Raji (cell line): ENCODE data around the gene FAM120B.
A peak's percentile ranks its signal among the peaks of the same experiment; 100 is the strongest.

ENCODE experiments used
- POLR2A ChIP-seq: IDR thresholded peaks from 2 replicates; pipeline ENCODE4 v1.6.1; 2011; ENCODE audit warnings: low read depth, low read length, control low read depth; ENCODE audit not compliant: insufficient read depth

Gene FAM120B, protein sequence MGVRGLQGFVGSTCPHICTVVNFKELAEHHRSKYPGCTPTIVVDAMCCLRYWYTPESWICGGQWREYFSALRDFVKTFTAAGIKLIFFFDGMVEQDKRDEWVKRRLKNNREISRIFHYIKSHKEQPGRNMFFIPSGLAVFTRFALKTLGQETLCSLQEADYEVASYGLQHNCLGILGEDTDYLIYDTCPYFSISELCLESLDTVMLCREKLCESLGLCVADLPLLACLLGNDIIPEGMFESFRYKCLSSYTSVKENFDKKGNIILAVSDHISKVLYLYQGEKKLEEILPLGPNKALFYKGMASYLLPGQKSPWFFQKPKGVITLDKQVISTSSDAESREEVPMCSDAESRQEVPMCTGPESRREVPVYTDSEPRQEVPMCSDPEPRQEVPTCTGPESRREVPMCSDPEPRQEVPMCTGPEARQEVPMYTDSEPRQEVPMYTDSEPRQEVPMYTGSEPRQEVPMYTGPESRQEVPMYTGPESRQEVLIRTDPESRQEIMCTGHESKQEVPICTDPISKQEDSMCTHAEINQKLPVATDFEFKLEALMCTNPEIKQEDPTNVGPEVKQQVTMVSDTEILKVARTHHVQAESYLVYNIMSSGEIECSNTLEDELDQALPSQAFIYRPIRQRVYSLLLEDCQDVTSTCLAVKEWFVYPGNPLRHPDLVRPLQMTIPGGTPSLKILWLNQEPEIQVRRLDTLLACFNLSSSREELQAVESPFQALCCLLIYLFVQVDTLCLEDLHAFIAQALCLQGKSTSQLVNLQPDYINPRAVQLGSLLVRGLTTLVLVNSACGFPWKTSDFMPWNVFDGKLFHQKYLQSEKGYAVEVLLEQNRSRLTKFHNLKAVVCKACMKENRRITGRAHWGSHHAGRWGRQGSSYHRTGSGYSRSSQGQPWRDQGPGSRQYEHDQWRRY

DNA sequence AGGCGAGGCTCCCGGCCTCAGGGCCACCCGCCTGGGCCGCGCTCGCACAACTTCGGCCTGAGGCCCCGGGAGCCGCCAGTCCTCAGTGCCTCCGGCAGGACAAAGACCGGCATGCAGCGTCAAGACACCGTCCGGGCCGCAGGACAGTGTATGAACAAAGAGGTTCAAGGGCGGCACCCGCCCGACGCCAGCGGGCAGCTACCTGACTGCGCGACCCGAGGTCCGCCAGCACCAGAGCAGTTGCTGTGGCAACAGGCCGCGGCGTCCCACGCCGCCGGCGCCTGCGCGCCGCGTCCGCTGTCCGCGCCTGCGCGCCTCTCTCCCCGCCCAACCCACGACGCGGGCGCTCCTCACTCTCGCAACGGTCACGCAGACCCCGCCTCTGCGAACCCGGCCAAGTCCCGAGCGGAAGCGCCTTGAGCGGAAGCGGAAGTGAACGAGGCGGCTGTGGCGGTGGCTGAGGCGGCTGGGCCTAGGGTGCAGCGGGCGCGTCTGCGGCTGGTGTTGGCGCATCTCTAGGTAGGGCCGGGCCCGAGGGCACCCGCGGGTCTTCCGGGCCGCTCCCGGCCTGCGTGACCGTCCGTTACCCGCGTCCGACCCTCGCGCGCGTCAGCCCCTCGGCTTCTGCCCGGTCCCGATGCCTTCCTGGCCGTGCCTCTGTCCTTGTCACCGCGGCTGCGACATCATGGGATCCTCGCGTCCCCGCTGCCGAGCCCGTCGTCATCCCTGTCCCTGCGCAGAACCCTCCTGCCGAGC lies at the start of gene FAM120B:
TSS of gene FAM120B (plus strand) at position 435 of the 756 bp plus-strand sequence. CDS start 10,633 bp downstream, outside the sequence.
- peak; percentile 96 for TF ChIP-seq POLR2A

DNA sequence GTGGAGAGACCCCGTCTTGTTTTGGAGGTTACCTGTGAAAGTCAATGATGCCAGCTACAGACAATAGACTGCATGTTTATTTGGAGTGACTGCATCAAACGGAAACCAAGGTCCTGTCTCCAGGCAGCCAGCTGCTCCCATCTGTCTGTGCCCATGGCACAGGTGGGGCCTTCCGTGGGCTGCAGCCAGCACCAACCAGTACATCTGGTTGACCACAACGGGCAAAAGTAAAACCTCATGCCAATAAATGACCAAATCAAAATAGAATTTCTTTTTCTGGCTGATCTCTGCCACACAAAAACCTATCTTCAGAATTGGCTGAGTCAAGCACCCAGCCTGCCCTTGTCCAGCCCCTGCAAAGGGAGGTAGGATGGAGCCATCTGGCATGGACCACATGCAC lies 49.2 kb upstream of the FAM120B start:
- no peak for TF ChIP-seq POLR2A

DNA sequence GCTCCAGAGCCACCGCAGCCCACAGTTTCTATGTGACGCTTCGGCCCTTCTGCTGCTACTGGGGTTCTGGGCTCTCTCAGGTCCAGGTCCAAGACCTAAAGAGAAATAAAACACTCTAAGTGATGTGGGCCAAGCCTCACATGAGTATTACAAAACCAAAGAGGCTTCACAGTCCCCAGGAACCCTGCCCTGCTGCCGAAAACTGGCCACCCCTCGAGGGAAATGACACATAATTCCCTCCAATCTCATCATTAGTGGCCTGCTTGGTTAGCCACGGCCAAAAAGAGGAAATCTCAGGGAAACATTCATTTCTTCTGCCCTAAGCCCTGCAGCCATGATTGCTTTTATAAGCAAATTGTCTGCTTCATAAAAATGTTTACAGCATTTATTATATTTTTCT lies 48.2 kb upstream of the FAM120B start:
- no peak for TF ChIP-seq POLR2A

DNA sequence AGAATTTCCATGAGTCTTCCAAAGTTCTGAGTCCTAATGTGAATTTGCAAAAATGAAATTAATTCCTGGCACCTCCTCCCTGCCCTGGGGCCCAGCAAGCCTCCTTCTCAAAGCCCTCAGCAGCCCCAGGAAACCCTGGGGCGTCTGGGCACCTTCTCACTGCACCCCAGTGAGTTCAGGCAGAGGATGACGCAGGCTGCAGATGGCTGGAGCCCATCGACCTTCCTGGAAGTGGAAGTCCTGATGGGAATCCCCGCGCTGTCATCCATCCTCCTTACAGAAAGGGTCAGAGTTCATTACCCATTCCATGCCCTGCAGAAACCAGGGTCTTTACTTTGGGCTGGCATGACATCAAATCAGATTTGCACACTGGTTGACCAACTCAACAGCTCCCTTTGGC lies 47.3 kb upstream of the FAM120B start:
- no peak for TF ChIP-seq POLR2A

DNA sequence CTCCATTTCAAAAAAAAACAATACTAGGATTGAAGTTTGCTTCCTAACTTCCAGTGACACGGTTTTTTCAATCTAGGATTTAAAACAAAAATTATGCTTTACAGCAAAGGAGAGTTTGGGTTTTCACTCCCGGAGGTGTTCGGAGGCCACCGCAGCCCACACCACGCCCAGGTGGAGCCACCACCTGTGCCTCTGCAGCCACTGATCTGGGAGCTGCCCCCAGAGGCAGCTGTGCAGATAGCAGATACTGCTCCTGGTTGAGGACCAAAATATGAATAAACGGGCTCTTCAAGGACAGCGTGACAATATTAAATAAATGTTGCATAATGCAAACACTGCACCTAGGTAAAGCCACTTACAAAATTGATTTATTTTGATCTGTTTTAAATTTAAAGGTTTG lies 45.9 kb upstream of the FAM120B start:
- TF ChIP-seq POLR2A: no peak

DNA sequence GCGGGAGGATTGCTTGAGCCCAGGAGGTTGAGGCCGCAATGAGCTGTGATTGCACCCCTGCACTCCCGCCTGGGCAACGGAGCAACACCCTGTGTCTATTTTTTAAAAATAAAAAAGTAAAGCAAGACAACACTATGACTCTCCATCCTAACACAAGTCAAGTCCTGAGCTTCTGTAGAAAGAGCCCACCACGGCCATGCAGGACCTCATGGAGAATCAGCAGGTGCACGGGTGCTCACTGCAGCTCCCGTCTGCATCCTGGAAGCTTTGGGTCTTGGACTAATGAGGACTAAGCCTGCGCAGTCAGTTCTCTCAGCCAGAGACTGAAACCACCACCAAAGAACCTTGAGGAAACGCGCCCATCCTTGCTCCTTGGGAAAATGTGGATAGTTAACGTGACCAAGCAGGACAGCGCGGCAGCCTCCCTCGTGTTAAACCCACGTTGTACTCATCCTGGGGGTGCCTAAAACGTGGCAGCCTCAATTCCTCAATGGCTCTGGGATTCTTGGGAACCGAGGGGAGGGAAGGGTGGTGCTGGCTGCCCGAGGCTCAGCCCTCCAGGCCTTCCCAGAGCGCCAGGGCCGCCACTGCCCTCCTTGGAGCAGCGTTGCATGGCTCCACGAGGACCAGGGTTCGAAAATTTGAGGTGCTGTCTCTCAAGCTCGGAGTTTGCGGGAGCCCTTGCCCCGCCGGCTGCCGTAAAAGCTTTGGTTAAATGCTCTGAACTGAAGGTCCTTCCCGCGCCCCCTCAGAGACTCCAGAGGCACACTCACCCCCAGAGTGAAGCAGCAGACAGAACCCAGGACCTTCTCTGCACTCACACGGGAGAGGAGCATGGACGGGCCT lies 44.7 kb upstream of the FAM120B start:
- no peak for TF ChIP-seq POLR2A

DNA sequence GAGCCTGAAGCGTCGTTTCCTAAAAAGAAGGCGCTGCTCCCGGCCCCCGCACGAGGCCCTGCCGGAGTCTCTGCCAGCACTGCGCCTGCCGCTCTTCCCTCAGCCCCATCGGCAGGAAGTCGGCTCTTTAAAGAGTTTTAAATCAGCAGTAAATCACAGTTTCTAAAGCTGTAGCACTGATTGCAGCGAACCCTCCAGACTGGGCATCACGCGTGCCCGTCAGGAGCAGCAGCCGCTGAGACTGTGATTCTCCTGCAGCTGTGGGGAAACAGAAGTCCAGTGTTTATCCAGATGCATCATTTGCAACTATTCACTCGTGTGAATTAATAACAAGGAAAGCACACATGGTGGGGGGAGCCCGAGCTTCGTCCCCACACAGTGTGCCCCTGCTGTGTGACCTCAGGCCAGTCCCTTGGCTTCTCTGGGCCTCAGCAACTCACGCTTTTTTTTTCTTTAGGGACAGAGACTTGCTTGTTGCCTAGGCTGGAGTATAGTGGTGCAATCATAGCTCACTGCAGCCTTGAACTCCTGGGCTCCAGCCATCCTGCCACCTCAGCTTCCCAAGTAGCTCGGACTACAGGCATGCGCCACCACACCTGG lies 44.0 kb upstream of the FAM120B start:
- no peak for TF ChIP-seq POLR2A

DNA sequence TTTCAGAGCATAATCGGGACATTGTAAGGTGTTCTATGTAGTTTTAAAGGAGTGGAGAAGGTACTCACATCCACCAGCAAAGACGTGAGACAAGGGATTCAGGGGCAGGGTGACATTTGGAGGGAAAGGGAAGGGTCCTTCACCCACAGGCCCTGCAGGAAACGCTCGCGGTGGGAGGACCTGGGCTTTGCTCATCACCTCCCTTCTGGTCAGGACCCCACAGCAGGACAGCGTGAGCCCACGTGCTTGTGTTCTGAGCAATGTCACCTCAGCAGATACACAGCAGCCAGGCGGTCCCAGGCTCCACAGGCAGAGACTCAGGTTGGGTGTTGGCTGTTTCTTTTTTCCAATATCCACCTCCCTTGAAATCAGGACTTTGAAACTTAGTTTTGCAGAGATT lies 43.1 kb upstream of the FAM120B start:
- TF ChIP-seq POLR2A: no peak

DNA sequence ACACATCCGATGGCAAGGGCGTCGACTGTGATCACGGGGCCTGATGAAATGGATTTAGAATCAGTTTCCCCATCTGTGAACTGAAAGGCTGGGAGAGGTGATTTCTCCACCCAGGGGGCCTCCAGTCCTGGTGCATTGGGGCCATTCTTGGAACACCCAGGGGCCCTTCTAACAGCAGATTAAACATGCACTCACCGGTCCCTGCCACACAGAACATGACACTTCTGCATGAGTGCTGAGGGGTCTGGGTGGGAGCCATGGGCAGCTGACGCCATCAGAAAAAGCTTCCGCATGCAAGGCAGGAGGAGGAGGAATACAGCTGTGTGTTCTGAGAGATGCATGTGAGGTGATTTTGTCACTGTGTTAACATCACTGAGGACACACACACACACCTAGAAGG lies 42.5 kb upstream of the FAM120B start:
- TF ChIP-seq POLR2A: no peak

DNA sequence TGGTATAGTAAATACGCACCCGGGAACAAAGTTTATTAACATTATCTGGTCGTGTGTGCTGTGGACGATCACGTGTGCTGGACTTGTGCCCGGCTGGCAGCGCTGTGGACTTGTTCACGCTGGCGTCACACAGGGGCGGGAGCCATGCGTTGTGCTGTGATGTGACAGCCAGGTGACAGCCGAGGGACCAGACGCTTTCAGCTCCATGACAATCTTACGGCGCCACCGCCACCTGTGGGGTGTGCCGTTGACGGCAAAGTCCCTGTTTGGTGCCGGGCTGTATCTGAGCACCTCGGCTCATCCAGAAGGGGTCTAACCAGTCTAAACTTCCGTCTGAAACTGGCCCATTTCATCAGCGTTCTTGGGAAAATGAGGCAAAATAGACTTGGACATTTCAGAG lies 40.9 kb upstream of the FAM120B start:
- no peak for TF ChIP-seq POLR2A

DNA sequence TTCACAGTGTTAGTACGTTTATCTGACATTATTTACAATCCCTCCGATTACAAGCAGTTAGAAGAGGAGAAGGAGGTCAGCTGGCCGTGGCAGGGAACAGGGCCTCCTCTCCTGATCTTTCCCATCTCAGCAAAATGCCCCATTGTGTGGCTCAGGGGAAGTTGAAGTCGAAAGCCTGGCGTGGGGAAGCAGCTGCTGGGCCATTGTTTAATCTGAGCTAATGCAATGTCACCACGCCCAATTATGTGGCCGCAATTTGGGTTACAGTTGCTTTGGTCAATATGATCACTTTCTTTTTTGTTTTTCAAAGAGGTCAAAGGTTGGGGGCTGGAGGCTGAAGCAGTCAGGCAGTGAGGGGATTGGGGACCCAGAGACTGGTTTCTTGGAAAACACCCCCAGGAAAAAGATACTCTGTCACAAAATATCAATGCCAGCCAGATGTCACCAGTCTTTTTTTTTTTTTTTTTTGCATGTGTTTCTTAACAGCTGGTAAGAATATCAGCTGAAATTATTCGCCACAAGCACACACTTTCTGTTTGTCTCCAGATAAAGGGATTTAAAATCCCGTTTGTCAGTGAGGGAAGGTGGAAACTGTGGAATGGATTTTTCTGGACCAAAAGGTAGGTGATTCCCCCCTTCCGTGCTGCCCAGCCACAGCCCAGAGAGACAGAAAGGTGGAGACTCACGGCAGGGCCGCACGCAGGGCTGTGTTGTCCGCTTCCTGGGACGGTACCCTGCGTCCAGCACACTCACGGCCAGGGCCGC lies 40.3 kb upstream of the FAM120B start:
- no peak for TF ChIP-seq POLR2A

DNA sequence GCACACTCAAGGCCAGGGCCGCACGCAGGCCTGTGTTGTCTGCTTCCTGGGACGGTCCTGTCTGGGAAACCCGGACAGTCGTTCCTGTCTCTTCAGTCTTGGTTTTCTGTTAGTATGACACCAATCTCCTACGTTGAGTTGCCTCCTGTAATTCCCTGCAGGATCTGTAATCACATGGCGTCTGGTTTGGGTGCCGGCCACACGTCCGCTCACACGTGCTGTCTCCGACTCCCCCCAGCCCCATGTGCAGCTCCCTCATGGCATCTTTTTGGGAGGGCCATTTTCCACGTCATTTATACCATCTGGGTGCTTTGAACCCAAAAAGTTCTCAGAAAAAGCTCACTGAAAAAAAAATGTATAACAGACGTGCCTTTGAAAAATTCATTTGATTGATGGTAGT lies 38.9 kb upstream of the FAM120B start:
- TF ChIP-seq POLR2A: no peak

DNA sequence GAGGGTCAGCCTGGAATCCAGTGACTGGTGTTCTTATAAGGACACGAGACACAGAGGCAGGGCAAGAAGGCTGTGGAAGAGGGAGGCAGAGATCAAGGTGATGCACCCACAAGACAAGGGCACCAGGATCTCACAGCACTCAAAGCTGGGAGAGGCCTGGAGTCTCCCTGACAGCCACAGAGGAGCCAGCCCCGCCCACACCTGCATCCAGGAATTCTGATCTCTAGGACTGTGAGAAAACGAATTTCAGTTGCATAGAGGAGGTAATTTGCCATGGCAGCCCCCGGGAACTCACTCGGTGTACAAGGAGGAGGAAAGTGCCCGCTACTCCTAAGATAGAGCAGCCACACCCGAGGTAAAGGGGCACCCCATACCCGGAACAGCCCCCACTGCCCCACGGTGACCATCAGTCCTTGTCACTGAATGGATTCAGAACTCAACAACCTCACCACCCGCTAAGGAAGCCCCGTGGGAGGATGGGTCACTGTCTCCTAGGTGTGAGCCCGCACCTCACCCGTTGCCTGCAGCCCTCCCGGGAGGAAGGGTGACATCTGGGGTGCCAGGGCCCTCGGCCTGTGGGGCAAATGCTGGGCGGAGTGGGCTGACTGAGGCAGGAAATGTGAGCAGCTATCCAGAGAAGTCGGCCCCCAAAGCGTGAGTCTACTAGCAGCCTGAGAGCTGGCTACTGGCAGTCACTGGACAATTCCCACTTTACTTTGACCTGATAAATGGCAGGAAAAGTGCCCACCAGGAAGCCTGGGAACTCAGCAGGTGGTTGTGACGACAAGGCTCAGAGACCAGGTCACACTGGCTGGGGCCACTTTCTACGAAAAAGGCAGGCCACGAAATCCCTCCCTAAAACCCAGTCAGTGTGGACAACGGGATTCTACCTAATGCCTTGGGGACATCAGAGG lies 38.1 kb upstream of the FAM120B start:
- no peak for TF ChIP-seq POLR2A
